GM21825 (cell line): ENCODE measurements around the gene EHBP1L1.

Source experiments
- ATAC-seq: cut with Tn5 transposase; IDR thresholded peaks from one replicate; pipeline ENCODE4 v1.9.1; 2021; ENCODE audit warnings: mild to moderate bottlenecking, moderate library complexity; ENCODE audit not compliant: unreplicated experiment

The EHBP1L1 gene

GRCh38 chr11:65575568-65576231, at the start of gene EHBP1L1:
EHBP1L1 (plus strand) TSS chr11:65576053; CDS start chr11:65576303, 250 bp downstream.
- no peak for ATAC-seq

DNA sequence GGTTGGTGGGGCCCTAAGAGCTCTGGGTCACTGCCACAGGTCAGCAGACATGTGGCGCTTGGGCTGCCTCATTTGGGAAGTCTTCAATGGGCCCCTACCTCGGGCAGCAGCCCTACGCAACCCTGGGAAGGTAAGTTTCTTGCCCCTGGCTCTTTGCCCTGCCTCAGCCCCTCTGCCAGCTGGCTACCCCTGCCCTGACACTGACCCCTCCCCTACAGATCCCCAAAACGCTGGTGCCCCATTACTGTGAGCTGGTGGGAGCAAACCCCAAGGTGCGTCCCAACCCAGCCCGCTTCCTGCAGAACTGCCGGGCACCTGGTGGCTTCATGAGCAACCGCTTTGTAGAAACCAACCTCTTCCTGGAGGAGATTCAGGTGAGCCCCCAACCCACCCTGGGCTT, 49.1 kb upstream of the EHBP1L1 start:
- ATAC-seq, result no peak

GRCh38 chr11:65528819-65529350, 47.0 kb upstream of the EHBP1L1 start:
- no peak for ATAC-seq

DNA sequence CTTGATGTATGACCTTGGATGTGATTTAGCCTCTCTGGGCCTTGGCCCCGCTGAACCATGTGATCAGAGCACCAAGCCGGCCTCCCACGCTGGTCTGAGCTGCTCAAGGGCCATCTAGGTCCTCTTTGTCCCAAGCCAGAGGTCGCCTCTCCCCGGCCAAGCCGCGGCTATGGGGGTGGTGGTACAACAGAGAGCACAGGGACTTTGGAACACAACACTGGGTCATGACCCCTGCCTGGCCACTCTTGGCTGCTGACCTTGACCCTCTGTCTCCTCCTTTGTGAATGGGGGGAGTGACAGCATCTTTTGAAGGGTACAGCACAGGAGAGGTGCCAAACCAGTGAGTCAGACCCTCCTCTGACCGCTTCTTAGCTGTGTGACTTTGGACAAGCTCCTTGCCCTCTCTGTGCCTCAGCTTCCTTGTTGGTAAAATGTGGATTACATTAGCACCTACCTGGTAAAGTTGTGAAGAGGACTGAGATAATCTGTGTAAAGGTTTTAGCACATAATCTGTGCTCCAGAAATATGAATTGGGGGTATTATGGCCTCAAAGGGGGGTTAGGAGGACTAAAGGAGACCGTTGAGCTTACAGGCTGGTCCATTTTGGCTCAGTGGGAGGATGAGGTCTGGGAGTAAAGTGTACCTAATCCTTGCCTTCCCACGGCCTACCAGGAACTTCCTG, 46.2 kb upstream of the EHBP1L1 start:
- ATAC-seq, result no peak

DNA sequence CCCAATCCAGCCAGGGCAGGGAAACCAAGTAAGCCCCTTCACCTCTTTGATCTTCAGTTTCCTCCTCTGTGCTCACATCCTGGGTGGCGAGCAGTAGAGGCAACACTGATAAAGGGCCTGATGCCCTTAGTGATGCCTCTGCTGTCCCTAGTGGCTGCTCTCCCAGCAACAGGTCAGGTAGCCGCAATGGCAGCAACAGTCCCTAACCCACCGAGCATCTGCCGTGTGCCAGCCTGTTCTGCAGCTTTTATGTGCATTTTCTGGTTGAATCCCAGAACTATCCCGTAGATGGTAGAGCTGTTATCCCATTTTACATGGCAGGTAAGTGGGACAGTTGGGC, 45.7 kb upstream of the EHBP1L1 start:
- no peak for ATAC-seq

- ATAC-seq, result no peak
Observed at GRCh38 chr11:65532388-65533064, 43.3 kb upstream of the EHBP1L1 start.

DNA sequence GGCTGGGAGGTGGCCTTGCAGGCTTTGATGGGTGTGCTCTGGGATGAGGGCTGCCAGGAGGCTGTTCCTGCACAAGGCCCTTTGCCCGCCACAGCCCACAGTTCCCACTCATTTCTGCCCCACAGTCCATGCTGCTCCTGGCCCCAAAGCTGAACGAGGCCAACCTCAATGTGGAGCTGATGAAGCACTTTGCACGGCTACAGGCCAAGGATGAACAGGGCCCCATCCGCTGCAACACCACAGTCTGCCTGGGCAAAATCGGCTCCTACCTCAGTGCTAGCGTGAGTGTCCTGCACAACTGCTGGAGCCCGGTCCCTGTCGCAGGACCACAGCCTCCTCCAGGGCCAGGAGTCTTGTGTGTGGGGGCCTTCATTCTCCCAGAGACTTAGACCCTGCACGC, 40.8 kb upstream of the EHBP1L1 start:
- ATAC-seq, result no peak

DNA sequence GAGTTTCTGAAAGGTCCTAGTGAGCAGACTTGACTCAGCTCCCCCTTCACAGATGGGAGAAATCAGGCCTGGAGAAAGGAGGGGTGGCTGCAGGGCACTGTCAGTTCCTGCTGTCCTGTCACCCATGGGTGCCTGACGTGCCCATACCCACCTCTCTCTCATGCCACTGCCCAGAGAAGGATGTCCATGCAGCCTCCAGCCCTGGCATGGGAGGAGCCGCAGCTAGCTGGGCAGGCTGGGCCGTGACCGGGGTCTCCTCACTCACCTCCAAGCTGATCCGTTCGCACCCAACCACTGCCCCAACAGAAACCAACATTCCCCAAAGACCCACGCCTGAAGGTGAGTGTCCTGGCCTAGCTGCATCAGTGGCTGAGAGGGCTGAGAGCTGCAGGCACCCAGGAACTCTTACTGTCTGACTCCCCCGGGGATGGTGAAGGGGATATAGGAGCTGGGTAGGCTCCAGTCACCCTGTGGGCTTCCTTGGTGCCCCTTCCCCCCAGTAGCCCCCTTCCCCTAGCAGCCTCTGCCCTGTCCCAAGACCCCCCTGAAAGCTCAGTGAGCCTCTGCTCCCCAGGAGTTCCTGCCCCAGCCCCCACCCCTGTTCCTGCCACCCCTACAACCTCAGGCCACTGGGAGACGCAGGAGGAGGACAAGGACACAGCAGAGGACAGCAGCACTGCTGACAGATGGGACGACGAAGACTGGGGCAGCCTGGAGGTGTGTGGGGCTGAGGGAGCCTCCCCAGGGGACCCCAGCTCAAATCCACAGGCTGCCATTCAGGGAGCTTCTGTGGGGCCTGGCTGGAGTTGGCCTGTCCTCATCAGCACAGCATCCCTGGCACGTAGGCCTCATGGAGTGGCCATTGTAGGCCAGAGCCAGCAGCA, 39.2 kb upstream of the EHBP1L1 start:
- no peak for ATAC-seq

- no peak for ATAC-seq
Observed at GRCh38 chr11:65537296-65537597, 38.6 kb upstream of the EHBP1L1 start.

DNA sequence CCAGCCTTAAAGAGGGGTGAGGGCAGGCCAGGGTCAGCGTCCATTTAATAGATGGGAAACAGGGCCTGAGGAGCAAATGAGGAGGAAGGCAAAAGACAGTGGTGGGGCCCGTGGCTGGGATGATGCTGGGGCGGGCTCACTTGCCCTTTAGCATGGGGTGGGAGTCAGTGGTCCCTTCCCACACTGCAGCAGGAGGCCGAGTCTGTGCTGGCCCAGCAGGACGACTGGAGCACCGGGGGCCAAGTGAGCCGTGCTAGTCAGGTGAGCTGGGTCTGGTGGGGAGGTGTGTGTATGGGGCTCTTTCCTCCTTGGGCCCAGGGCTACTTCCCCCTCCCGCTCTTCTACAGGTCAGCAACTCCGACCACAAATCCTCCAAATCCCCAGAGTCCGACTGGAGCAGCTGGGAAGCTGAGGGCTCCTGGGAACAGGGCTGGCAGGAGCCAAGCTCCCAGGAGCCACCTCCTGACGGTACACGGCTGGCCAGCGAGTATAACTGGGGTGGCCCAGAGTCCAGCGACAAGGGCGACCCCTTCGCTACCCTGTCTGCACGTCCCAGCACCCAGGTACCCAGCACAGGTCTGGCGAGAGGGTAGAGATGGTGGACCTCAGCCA, 38.1 kb upstream of the EHBP1L1 start:
- no peak for ATAC-seq

- ATAC-seq, result no peak
Observed at GRCh38 chr11:65538232-65538914, 37.5 kb upstream of the EHBP1L1 start.

GRCh38 chr11:65538915-65539743, 36.7 kb upstream of the EHBP1L1 start:
- no peak for ATAC-seq

DNA sequence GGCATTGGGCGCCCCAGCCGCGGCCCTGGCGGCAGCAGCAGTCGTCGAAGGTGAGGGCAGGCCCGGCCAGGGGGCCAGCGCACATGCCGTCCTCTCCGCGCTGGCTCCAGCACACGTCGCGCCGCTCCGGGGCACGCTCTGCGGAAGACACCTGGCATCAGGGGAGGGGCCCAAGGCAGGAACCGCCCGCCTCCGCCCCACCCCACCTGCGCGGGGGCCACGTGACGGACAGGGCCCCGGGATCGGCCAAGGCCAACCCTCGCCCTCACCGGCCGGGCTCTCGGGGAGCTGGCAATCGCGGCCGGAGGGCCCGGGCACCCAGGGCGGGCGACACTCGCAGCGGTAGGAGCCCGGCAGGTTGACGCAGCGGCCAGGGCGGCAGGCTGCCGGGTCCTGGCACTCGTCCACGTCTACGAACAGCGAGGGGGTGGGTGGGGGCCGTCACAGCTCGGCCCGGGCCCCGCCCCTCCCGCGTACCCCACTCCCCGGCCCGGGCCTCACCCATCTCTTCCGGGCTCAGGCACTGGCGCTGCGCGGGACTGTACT, 36.0 kb upstream of the EHBP1L1 start:
- ATAC-seq, result peak; percentile 50

DNA sequence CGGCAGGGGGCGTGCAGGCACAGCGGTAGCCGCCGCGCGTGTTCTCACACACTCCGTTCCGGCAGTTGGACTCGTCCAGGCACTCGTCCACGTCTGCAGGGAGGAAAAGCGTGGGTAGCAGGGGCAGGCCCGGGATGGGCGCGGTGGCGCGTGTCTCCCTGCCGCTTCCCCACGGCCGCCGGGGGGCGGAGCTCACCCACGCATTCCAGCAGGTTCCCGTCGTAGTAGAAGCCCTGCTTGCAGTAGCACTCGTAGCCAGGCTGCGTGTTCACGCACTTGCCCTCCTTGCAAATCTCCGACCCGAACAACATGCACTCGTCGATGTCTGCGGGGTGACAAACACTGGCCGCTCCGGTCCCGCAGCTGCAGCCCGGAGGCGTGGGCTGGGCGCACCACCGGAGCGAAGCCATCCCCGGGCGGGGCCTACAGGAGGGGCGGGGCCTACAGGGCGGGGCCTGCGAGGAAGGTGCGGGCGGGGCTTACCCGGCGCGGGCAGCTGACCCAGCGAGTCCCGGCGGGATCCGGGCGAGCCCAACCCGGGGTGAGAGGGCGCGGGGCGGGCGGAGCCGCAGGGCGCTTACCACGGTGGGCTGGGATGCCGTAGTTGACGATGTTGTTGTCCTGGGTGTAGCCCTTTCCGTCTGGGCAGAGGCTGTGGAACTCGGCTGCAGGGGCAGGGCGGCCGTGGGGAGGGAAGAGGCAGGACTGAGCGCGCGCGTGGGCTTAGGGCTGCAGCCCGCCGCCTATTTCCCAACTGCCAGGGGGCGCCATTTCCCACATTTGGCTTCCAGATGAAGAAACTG, 35.4 kb upstream of the EHBP1L1 start:
- peak; percentile 51 for ATAC-seq

DNA sequence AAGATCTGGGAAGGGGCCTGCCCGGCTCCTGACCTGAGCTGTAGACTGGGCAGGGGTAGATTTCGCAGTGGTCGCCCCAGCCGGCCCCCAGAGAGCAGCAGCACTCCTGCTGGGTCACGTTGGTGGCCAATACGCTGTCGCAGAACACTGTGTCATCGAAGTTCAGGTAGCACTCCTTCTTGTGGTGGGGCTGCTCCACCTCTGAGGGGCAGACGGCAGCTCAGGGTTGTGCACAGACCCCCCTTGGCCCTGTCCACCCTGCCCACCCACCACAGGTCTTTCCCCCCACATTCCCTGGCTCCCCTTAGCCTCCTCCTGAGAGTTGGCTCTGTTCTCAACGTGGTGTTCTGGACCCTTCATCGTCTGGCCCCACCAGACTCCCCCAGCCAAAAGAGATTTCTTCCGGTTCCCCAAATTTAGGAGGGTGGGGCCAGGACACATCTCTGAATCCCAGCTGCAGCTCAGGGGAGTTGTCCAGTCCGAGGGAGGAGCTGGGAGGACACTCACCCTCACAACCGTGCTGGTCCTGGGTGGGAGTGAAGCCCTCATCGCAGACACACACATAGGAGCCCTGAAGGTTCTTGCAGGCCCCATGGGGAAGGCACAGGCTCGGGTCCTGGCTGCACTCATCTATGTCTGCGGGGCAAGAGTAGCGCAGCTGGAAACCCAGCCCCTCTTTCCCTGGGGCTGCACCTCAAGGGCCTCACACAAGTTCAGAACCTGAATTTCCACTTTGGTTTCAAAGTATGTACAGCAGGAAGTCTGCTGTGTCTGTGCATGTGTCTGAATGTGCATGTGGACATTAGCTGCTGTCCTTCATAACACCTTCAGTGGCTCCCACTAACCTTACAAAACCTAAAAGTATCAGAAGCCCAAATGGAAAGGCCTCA, 34.5 kb upstream of the EHBP1L1 start:
- no peak for ATAC-seq

DNA sequence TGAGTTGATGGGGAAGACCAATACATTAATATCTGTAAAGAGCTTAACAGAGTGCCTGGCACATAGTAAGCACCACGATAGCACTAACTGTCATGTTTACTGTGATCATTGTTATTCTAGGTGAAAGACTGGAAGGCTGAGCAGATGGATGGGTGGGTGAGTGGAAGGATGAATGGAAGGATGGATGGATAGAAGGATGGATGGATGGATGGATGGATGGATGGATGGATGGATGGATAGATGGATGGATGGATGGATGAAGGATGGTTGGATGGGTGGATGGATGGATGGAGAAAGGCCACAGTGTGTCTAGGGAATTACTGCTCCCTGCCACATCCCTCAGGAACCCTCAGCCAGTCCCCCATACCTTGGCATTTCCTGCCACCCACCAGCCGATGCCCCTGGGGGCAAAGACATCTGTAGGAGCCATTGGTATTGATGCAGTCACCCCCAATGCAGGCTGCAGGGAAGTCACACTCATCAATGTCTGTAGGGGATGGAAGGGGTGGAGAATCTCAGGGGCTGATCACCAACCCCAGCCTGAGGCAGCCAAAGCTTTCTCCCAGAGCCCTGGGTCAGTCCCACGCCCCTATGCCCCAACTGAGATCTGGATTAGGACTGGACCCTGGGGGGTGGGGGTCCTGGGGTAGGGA, 33.0 kb upstream of the EHBP1L1 start:
- ATAC-seq, result no peak

GRCh38 chr11:65545853-65546216, 30.0 kb upstream of the EHBP1L1 start:
- no peak for ATAC-seq
